HG02840 (cell line): ENCODE results near the gene SLCO2A1.

Experiments
- ATAC-seq: cut with Tn5 transposase; IDR thresholded peaks from one replicate; pipeline ENCODE4 v1.9.1; 2021; ENCODE audit warnings: mild to moderate bottlenecking, moderate library complexity, moderate number of reproducible peaks; ENCODE audit not compliant: unreplicated experiment, low FRiP score

Gene SLCO2A1

GRCh38 chr3:134061401-134061800, 31.7 kb upstream of the SLCO2A1 start:
- no peak for ATAC-seq

DNA sequence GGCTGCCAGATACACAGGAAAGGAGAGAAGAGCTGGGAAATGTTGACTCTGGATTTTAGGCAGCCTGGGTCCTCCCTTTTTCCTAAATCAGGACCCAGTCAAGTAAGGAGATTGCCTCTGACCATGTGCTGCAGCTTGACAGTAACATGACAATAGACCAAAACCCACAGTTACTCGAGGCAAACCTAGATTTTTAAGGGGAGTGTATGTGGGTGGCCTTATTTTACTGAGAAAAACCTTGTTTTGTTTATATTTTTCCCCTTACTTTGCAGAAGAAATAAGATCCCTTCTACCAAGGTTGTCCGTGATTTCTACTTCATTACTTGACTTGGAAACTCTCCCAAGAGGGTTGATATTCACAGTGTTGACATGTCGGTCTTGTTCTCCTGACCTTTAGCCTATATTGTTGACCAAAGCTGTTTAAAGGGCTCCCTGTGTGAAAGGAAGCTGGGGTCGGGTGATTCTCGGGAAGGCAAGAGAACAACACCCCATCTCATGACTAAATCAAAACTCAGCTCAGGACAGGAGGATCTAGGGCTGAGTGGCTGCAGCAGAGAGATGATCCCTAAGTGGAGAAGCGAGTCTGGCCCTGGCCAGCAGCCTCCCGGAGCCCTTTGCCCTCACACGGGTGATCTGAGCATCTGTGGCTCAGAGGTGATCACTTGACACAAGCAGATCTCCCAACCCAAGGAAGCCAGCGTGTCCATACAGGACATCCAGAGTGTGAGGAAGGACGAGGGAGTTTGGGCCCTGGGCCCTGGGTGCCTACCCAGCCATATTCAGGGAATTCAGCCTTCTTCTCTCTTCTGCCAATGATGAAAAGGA, 31.0 kb upstream of the SLCO2A1 start:
- ATAC-seq: no peak

GRCh38 chr3:134059671-134060560, 30.2 kb upstream of the SLCO2A1 start:
- ATAC-seq: no peak

- ATAC-seq: no peak
Measured at GRCh38 chr3:134059035-134059601, 29.4 kb upstream of the SLCO2A1 start.

- no peak for ATAC-seq
Measured at GRCh38 chr3:134057654-134058110, 28.0 kb upstream of the SLCO2A1 start.

DNA sequence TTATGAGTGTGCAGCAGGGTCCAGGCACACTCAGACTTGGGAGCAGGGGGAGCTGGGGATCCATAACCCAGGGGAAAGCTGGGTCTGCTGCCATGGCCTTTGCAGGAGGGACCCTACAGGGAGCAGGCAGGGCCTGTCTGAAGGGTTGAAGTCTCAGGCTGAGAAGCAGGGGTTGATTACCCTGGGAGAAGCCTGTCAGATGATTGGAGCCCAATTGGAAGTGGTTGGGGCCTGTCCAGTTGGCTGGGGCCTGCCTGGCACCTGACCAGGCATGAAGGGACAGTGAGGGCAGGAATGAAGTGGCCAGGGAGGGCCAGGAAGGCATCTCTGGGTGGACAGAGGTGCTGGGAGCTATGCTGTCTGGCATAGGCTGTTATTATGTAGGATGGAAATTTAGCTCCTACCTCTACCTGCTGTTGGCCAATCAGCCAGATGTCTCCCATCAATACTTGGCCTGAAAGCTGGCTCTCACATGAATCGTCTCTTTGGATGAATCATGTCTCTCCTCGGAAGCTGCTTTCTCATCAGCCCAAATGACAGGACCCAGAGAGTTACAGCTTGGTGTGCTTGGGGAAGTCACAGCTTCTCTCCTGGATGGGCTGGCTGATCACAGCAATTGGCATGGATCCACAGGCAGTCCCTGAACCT, 27.4 kb upstream of the SLCO2A1 start:
- ATAC-seq: no peak

DNA sequence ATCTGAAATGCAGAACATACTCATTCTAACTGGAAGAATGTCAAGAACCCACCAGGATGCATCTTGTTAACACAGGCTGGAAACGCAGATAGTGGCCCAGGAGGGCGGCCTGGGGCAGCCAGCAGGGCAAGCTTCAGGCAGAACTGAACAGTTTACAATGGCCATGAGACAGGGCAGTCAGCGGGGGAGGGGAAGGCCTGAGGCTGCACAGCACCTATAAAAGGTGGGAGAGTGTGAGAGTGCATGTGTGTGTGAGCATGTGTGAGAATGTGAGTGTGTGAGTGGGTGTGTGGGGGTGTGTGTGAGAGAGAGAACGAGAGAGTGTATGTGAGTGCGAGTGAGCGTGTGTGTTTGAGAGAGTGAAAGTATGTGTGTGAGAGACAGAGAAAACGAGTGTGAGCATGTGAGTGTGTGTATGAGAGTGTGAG, 26.8 kb upstream of the SLCO2A1 start:
- no peak for ATAC-seq

- no peak for ATAC-seq
Measured at GRCh38 chr3:134055661-134056060, 25.9 kb upstream of the SLCO2A1 start.

DNA sequence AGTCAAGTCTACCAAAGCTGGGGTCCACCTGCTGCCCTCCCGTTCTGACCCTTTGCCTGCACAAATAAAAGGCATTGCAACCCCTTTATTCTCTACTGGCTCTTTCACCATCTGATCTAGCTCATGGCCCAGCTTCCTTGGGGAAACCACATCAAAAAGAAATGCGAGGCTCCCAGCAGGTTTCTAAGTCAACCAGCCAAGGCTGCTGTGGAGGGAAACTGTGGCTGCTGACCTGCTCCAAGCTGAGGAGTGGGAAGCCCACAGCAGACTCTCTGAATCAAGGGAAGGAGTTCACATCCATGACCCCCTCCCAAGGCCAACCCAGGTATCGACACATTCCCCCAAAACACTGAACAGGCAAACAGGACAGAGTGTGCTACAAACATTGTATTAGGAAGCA, 25.2 kb upstream of the SLCO2A1 start:
- ATAC-seq: no peak

DNA sequence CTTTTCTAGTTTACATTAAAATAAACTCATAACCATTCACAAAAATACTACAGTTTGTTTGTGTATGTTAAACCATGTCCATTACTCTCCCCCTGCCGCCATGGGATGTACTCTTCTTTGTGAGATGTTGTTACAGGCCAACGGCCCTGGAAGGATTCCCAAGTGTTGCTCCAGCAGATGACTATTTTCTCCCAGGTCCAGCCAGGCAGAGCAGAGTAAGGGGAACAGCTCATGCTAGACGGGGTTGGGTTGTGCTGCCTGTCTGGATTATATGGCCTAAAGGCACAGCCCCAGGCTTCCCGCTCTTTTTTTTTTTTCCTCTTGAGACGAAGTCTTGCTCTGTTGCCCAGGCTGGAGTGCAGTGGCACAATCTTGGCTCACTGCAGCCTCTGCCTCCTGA, 24.5 kb upstream of the SLCO2A1 start:
- ATAC-seq: no peak

GRCh38 chr3:134052370-134052769, 22.6 kb upstream of the SLCO2A1 start:
- no peak for ATAC-seq

- ATAC-seq: no peak
Measured at GRCh38 chr3:134049676-134050075, 20.0 kb upstream of the SLCO2A1 start.

GRCh38 chr3:134048278-134048996, 18.7 kb upstream of the SLCO2A1 start:
- ATAC-seq: no peak

GRCh38 chr3:134044459-134044858, 14.7 kb upstream of the SLCO2A1 start:
- no peak for ATAC-seq

DNA sequence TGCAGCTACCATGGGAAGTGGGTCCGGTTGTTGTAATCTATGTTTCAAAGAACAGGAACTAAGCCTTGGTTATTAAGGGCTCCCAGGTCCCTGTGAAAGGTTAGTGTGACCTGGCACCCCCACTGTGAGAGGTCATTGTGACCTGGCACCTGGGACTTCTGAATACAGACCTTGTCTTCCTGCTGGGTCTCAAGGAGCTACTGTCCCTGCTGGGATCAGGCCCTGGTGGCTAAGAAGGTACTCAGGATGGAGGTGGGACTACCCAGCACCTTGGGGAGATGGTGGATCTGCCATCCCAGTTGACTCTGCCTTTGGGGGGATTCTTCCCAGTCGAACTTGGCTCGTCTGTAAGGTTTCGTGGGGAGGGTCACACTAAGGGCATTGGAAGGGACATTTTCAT, 10.3 kb upstream of the SLCO2A1 start:
- no peak for ATAC-seq

DNA sequence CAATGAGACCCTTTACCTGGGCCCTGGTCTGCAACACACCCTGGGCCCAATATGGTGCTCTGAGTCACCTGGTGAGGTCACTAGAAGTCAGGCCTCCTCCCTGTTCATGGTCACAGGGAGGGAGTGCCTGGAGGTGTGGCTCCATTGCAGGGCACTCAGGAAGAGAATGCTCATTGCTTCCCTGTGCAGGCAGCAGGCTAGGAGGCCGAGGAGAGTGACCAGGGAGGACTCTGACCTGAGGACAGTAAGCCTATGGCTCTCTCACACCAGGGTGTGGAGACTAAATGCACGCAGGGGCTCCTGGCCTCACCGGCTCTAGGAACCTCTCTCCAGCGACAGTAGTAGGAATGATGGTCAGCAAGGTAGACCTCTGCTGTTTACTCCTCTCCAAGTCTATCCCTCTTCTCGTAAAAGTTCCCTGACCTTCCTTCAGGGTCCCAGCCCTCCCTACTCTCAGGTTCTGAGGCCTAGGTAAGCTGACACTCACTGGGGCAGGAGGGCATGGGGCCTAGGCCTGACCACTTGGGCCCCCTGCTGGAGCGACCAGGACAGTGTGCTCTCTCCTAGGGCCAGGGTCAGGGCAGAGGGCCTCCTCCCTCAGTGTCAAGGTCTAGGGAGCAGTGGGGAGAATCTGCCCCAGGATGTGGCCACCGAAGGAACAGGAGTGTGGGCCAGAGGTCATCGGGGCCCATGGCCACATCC, 9.6 kb upstream of the SLCO2A1 start:
- ATAC-seq: no peak

- no peak for ATAC-seq
Measured at GRCh38 chr3:134038716-134039115, 9.0 kb upstream of the SLCO2A1 start.

- ATAC-seq: no peak
Measured at GRCh38 chr3:134038071-134038491, 8.4 kb upstream of the SLCO2A1 start.

DNA sequence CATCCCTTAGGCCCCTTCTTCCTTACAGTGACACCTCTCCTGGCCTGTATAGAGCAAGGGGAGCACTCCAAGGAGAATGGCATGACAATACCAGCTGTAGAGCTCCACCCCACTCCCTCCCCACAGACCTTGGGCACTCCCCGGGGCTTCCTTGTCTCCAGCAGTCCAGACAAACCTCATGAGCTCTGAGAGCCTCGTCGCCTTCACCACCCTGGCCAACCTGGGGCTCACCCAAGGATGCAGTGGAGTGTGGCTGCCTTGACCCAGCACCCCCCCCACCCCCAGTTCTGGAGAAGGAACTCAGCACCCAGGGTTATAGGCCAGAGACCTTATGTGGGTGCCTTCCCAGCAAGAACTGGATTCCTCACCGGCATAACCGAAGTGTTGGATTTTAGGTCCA, 7.4 kb upstream of the SLCO2A1 start:
- ATAC-seq: no peak
